Measurements from ENCODE around the gene NDUFS7.
"Not testable (repeated sequence)": the region's sequence is repeated elsewhere in the genome, so short reads cannot be mapped to it uniquely, and the experiment has no call there.

DNA sequence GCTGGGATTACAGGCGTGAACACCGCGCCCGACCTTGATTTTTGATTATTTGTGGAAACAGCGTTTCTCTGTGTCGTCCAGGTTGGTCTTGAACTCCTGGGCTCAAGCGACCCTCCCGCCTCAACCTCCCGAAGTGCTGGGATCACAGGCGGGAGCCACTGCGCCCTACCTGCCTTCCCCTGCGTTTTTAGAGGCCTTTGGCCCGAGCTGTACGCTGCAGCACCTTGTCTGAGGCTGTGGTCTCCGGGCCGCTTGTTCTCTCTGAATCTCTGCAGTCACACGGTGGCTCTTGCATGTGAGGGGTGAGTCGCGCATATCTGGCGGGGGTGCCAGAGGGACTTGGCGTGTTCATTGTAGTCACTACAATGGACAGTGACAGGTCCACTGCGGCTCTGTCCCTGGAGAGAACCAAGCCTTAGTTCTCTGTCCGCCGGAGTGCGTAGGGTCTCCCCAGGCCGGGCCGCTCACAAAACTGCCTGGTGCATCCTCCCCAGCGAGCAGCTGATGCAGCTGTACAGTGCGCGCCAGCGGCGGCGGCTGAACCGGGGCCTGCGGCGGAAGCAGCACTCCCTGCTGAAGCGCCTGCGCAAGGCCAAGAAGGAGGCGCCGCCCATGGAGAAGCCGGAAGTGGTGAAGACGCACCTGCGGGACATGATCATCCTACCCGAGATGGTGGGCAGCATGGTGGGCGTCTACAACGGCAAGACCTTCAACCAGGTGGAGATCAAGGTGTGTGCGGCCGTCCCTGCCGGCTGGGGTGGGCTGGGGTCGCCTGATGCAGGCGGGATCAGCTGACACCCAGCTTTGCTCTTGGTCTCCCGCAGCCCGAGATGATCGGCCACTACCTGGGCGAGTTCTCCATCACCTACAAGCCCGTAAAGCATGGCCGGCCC is 56.1 kb downstream of the NDUFS7 start:
- TF ChIP-seq, protein P1, sequence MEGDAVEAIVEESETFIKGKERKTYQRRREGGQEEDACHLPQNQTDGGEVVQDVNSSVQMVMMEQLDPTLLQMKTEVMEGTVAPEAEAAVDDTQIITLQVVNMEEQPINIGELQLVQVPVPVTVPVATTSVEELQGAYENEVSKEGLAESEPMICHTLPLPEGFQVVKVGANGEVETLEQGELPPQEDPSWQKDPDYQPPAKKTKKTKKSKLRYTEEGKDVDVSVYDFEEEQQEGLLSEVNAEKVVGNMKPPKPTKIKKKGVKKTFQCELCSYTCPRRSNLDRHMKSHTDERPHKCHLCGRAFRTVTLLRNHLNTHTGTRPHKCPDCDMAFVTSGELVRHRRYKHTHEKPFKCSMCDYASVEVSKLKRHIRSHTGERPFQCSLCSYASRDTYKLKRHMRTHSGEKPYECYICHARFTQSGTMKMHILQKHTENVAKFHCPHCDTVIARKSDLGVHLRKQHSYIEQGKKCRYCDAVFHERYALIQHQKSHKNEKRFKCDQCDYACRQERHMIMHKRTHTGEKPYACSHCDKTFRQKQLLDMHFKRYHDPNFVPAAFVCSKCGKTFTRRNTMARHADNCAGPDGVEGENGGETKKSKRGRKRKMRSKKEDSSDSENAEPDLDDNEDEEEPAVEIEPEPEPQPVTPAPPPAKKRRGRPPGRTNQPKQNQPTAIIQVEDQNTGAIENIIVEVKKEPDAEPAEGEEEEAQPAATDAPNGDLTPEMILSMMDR (IDR thresholded peaks at IDR 0.05): not testable (repeated sequence)
- TF ChIP-seq SREBF2 (IDR thresholded peaks at IDR 0.05); POLR2A (IDR thresholded peaks at IDR 0.05; ENCODE audit: low read length); EP300 (IDR thresholded peaks at IDR 0.05); FOSL2 (IDR thresholded peaks at IDR 0.05); FOSL2 (CRISPR knock-in tag; IDR thresholded peaks at IDR 0.05); RAD21 (conservative IDR thresholded peaks at IDR 0.05 in 1 of 2, IDR thresholded peaks at IDR 0.05 in 1 of 2); ZFP36 (IDR thresholded peaks at IDR 0.05; ENCODE audit: borderline replicate concordance, partially characterized antibody); TP53 (CRISPR knock-in tag; IDR thresholded peaks at IDR 0.05); RFX5 (IDR thresholded peaks at IDR 0.05); ZNF302 (CRISPR knock-in tag; IDR thresholded peaks at IDR 0.05); NR3C1 (IDR thresholded peaks at IDR 0.05); MYC (IDR thresholded peaks at IDR 0.05; ENCODE audit: borderline replicate concordance, low read length): not testable (repeated sequence)
- TF ChIP-seq, protein P2, sequence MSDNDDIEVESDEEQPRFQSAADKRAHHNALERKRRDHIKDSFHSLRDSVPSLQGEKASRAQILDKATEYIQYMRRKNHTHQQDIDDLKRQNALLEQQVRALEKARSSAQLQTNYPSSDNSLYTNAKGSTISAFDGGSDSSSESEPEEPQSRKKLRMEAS (IDR thresholded peaks at IDR 0.05): not testable (repeated sequence)
- TF ChIP-seq, protein P3, sequence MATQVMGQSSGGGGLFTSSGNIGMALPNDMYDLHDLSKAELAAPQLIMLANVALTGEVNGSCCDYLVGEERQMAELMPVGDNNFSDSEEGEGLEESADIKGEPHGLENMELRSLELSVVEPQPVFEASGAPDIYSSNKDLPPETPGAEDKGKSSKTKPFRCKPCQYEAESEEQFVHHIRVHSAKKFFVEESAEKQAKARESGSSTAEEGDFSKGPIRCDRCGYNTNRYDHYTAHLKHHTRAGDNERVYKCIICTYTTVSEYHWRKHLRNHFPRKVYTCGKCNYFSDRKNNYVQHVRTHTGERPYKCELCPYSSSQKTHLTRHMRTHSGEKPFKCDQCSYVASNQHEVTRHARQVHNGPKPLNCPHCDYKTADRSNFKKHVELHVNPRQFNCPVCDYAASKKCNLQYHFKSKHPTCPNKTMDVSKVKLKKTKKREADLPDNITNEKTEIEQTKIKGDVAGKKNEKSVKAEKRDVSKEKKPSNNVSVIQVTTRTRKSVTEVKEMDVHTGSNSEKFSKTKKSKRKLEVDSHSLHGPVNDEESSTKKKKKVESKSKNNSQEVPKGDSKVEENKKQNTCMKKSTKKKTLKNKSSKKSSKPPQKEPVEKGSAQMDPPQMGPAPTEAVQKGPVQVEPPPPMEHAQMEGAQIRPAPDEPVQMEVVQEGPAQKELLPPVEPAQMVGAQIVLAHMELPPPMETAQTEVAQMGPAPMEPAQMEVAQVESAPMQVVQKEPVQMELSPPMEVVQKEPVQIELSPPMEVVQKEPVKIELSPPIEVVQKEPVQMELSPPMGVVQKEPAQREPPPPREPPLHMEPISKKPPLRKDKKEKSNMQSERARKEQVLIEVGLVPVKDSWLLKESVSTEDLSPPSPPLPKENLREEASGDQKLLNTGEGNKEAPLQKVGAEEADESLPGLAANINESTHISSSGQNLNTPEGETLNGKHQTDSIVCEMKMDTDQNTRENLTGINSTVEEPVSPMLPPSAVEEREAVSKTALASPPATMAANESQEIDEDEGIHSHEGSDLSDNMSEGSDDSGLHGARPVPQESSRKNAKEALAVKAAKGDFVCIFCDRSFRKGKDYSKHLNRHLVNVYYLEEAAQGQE (IDR thresholded peaks at IDR 0.05): not testable (repeated sequence)

All from A549 (cell line).